ENCODE data around the gene SPSB2. TPM values are rescaled to one million over a fixed set of nuclear protein-coding genes. Genes with fewer than 3 reads are reported as not detected.

Gene SPSB2
- total RNA-seq, 1 donor from 2014 or later = 6.5 TPM

- no peak for DNase-seq (ENCODE audit: extremely low spot score, unreplicated experiment)
- Mint-ChIP-seq H3K4me3 (no peak overlapping the region), H3K27ac (no peak overlapping the region), H3K4me1 (ENCODE audit: unreplicated experiment) (no peaks in the 10 kb centered on the region), H3K9me3 (no peaks in the 10 kb centered on the region), H3K27me3 (no peaks in the 10 kb centered on the region), H3K36me3 (peaks cover 13% of the 10 kb centered on the region)
- no peak for TF ChIP-seq CTCF (conservative IDR thresholded peaks at IDR 0.05)
Observed at GRCh38 chr12:6903722-6904121, 30.6 kb upstream of the SPSB2 start.

- Mint-ChIP-seq H3K27ac (no peak overlapping the region), H3K4me1 (ENCODE audit: unreplicated experiment) (no peaks in the 10 kb centered on the region), H3K4me3 (no peak overlapping the region), H3K9me3 (no peaks in the 10 kb centered on the region), H3K36me3 (peaks cover 10% of the 10 kb centered on the region), H3K27me3 (no peaks in the 10 kb centered on the region)
- TF ChIP-seq CTCF (conservative IDR thresholded peaks at IDR 0.05) = no peak
- no peak for DNase-seq (ENCODE audit: extremely low spot score, unreplicated experiment)
Observed at GRCh38 chr12:6902448-6902847, 29.3 kb upstream of the SPSB2 start.

- H3K36me3 Mint-ChIP-seq = peaks cover 10% of the 10 kb centered on the region
- no peak for TF ChIP-seq CTCF (conservative IDR thresholded peaks at IDR 0.05)
- no peaks in the 10 kb centered on the region for H3K4me1 Mint-ChIP-seq (ENCODE audit: unreplicated experiment)
- no peak overlapping the region for H3K4me3 Mint-ChIP-seq
- no peaks in the 10 kb centered on the region for H3K27me3 Mint-ChIP-seq
- DNase-seq (ENCODE audit: extremely low spot score, unreplicated experiment) = no peak
- H3K9me3 Mint-ChIP-seq = no peaks in the 10 kb centered on the region
- no peak overlapping the region for H3K27ac Mint-ChIP-seq
Observed at GRCh38 chr12:6899837-6900519, 26.9 kb upstream of the SPSB2 start.

GRCh38 chr12:6899427-6899826, 26.3 kb upstream of the SPSB2 start:
- no peak overlapping the region for H3K27ac Mint-ChIP-seq
- no peaks in the 10 kb centered on the region for H3K27me3 Mint-ChIP-seq
- H3K9me3 Mint-ChIP-seq = no peaks in the 10 kb centered on the region
- TF ChIP-seq CTCF (conservative IDR thresholded peaks at IDR 0.05) = no peak
- peaks cover 10% of the 10 kb centered on the region for H3K36me3 Mint-ChIP-seq
- no peak for DNase-seq (ENCODE audit: extremely low spot score, unreplicated experiment)
- H3K4me3 Mint-ChIP-seq = no peak overlapping the region
- no peaks in the 10 kb centered on the region for H3K4me1 Mint-ChIP-seq (ENCODE audit: unreplicated experiment)

- Mint-ChIP-seq H3K9me3 (no peaks in the 10 kb centered on the region), H3K4me1 (ENCODE audit: unreplicated experiment) (no peaks in the 10 kb centered on the region), H3K27me3 (no peaks in the 10 kb centered on the region), H3K36me3 (peaks cover 4% of the 10 kb centered on the region), H3K4me3 (no peak overlapping the region), H3K27ac (peak overlapping the region; percentile 51)
- no peak for DNase-seq (ENCODE audit: extremely low spot score, unreplicated experiment)
- TF ChIP-seq CTCF (conservative IDR thresholded peaks at IDR 0.05) = no peak
Observed at GRCh38 chr12:6896846-6897435, 23.8 kb upstream of the SPSB2 start.

Measured in type B pancreatic cell (in vitro differentiated cells).